HUES64 (cell line): Measurements from ENCODE around the gene NLRP4.

Source experiments
- H3K27ac ChIP-seq: 2 replicates; pipeline ENCODE4 v1.7.0; 2013; ENCODE audit warnings: low read depth, low read length, inconsistent platforms
- H3K27me3 ChIP-seq: 2 replicates; pipeline ENCODE4 v1.6.1; 2013; ENCODE audit warnings: mild to moderate bottlenecking, low read length; ENCODE audit not compliant: insufficient read depth
- H3K36me3 ChIP-seq: 2 replicates; pipeline ENCODE4 v1.6.1; 2013; ENCODE audit warnings: mild to moderate bottlenecking, low read length; ENCODE audit not compliant: insufficient read depth
- H3K4me1 ChIP-seq: 2 replicates; pipeline ENCODE4 v1.6.1; 2013; ENCODE audit warnings: mild to moderate bottlenecking, low read length, moderate library complexity; ENCODE audit not compliant: insufficient read depth
- H3K4me3 ChIP-seq: 2 replicates; pipeline ENCODE4 v1.5.1; 2013; ENCODE audit warnings: mild to moderate bottlenecking, low read length, moderate library complexity
- H3K9ac ChIP-seq: 2 replicates; pipeline ENCODE4 v1.6.1; 2013; ENCODE audit warnings: mild to moderate bottlenecking, low read depth, low read length
- H3K9me3 ChIP-seq: 2 replicates; pipeline ENCODE4 v1.6.1; 2013; ENCODE audit warnings: low read depth, low read length; ENCODE audit not compliant: insufficient read depth
- WGBS: fragments of 150-250, 120-280 bp; methylation state at CpG from one replicate; pipeline ENCODE4 v1.1.7; 2013; ENCODE audit warnings: missing lambda C conversion rate; 5-methylcytosine and 5-hydroxymethylcytosine counted together

Gene NLRP4

GRCh38 chr19:55838251-55838650 lies 1.9 kb downstream of the NLRP4 start:
- 47% methylated on average over 3 of the region's 3 CpGs for whole genome bisulfite sequencing
- no peak overlapping the region for H3K9ac ChIP-seq
- peaks cover 83% of the 10 kb centered on the region for H3K9me3 ChIP-seq
- H3K4me3 ChIP-seq = no peak overlapping the region
- no peaks in the 10 kb centered on the region for H3K36me3 ChIP-seq
- H3K4me1 ChIP-seq = no peaks in the 10 kb centered on the region
- H3K27me3 ChIP-seq = no peaks in the 10 kb centered on the region
- no peak overlapping the region for H3K27ac ChIP-seq

GRCh38 chr19:55838906-55839305 lies 2.6 kb downstream of the NLRP4 start:
- H3K27me3 ChIP-seq = no peaks in the 10 kb centered on the region
- H3K27ac ChIP-seq = no peak overlapping the region
- H3K4me1 ChIP-seq = no peaks in the 10 kb centered on the region
- H3K4me3 ChIP-seq = no peak overlapping the region
- no peaks in the 10 kb centered on the region for H3K36me3 ChIP-seq
- peaks cover 79% of the 10 kb centered on the region for H3K9me3 ChIP-seq
- no peak overlapping the region for H3K9ac ChIP-seq
- WGBS = 65% methylated on average over 2 of the region's 4 CpGs

GRCh38 chr19:55855160-55855559 lies 18.8 kb downstream of the NLRP4 start:
- no peak overlapping the region for H3K9ac ChIP-seq
- no peaks in the 10 kb centered on the region for H3K27me3 ChIP-seq
- H3K36me3 ChIP-seq = no peaks in the 10 kb centered on the region
- no peak overlapping the region for H3K4me3 ChIP-seq
- peaks cover 75% of the 10 kb centered on the region for H3K9me3 ChIP-seq
- H3K4me1 ChIP-seq = no peaks in the 10 kb centered on the region
- 78% methylated on average over 1 of the region's 1 CpG for WGBS
- H3K27ac ChIP-seq = no peak overlapping the region

- H3K4me1 ChIP-seq = no peaks in the 10 kb centered on the region
- 88% methylated on average over 4 of the region's 4 CpGs for WGBS
- H3K36me3 ChIP-seq = no peaks in the 10 kb centered on the region
- no peak overlapping the region for H3K4me3 ChIP-seq
- H3K9ac ChIP-seq = no peak overlapping the region
- no peaks in the 10 kb centered on the region for H3K27me3 ChIP-seq
- H3K9me3 ChIP-seq = peaks cover 86% of the 10 kb centered on the region
- H3K27ac ChIP-seq = no peak overlapping the region
Measured at GRCh38 chr19:55857149-55857548, 20.8 kb downstream of the NLRP4 start.

- H3K9ac ChIP-seq = no peak overlapping the region
- no peaks in the 10 kb centered on the region for H3K36me3 ChIP-seq
- H3K27me3 ChIP-seq = no peaks in the 10 kb centered on the region
- no peak overlapping the region for H3K27ac ChIP-seq
- no peaks in the 10 kb centered on the region for H3K4me1 ChIP-seq
- no peak overlapping the region for H3K4me3 ChIP-seq
- WGBS = 87% methylated on average over 23 of the region's 23 CpGs
- peaks cover 84% of the 10 kb centered on the region for H3K9me3 ChIP-seq
Measured at GRCh38 chr19:55857974-55858373, 21.6 kb downstream of the NLRP4 start.

GRCh38 chr19:55858401-55858800 lies 22.1 kb downstream of the NLRP4 start:
- no peaks in the 10 kb centered on the region for H3K4me1 ChIP-seq
- no peak overlapping the region for H3K27ac ChIP-seq
- no peak overlapping the region for H3K9ac ChIP-seq
- 89% methylated on average over 14 of the region's 14 CpGs for whole genome bisulfite sequencing
- peaks cover 84% of the 10 kb centered on the region for H3K9me3 ChIP-seq
- no peaks in the 10 kb centered on the region for H3K27me3 ChIP-seq
- H3K36me3 ChIP-seq = no peaks in the 10 kb centered on the region
- H3K4me3 ChIP-seq = no peak overlapping the region

- WGBS = 52% methylated on average over 5 of the region's 5 CpGs
- Histone ChIP-seq H3K9ac (no peak overlapping the region), H3K27me3 (no peaks in the 10 kb centered on the region), H3K36me3 (no peaks in the 10 kb centered on the region), H3K4me3 (no peak overlapping the region), H3K9me3 (peaks cover 84% of the 10 kb centered on the region), H3K27ac (no peak overlapping the region), H3K4me1 (no peaks in the 10 kb centered on the region)
Measured at GRCh38 chr19:55858969-55859368, 22.6 kb downstream of the NLRP4 start.

GRCh38 chr19:55866521-55866920 lies 30.2 kb downstream of the NLRP4 start:
- Histone ChIP-seq H3K9me3 (peaks cover 93% of the 10 kb centered on the region), H3K27me3 (no peaks in the 10 kb centered on the region), H3K27ac (no peak overlapping the region), H3K4me3 (no peak overlapping the region), H3K4me1 (no peaks in the 10 kb centered on the region), H3K9ac (no peak overlapping the region), H3K36me3 (no peaks in the 10 kb centered on the region)
- WGBS = 60% methylated on average over 3 of the region's 3 CpGs

- Histone ChIP-seq H3K9me3 (peaks cover 91% of the 10 kb centered on the region), H3K27me3 (no peaks in the 10 kb centered on the region)
- WGBS = 90% methylated on average over 7 of the region's 7 CpGs
Measured at GRCh38 chr19:55867101-55867500, 30.8 kb downstream of the NLRP4 start.

GRCh38 chr19:55870736-55871135 lies 34.4 kb downstream of the NLRP4 start:
- Histone ChIP-seq H3K27me3 (no peaks in the 10 kb centered on the region), H3K9ac (no peak overlapping the region), H3K9me3 (peaks cover 94% of the 10 kb centered on the region), H3K36me3 (no peaks in the 10 kb centered on the region), H3K27ac (no peak overlapping the region), H3K4me1 (no peaks in the 10 kb centered on the region), H3K4me3 (no peak overlapping the region)
- 78% methylated on average over 11 of the region's 11 CpGs for WGBS

More at GRCh38 chr19:55867101-55867500, 30.8 kb downstream of the NLRP4 start:
- no peak overlapping the region for H3K27ac ChIP-seq
- no peak overlapping the region for H3K4me3 ChIP-seq
- no peaks in the 10 kb centered on the region for H3K4me1 ChIP-seq
- H3K9ac ChIP-seq = no peak overlapping the region
- no peaks in the 10 kb centered on the region for H3K36me3 ChIP-seq

- no peaks in the 10 kb centered on the region for H3K4me1 ChIP-seq
- H3K9ac ChIP-seq = no peak overlapping the region
- no peaks in the 10 kb centered on the region for H3K27me3 ChIP-seq
- H3K9me3 ChIP-seq = peaks cover 91% of the 10 kb centered on the region
- WGBS = 47% methylated on average over 3 of the region's 3 CpGs
- H3K4me3 ChIP-seq = no peak overlapping the region
- no peaks in the 10 kb centered on the region for H3K36me3 ChIP-seq
- no peak overlapping the region for H3K27ac ChIP-seq
Measured at GRCh38 chr19:55877211-55877610, 40.9 kb downstream of the NLRP4 start.

- no peak overlapping the region for H3K27ac ChIP-seq
- H3K36me3 ChIP-seq = no peaks in the 10 kb centered on the region
- no peak overlapping the region for H3K9ac ChIP-seq
- H3K4me1 ChIP-seq = no peaks in the 10 kb centered on the region
- no peak overlapping the region for H3K4me3 ChIP-seq
- H3K9me3 ChIP-seq = peaks cover 85% of the 10 kb centered on the region
- 67% methylated on average over 4 of the region's 4 CpGs for WGBS
- H3K27me3 ChIP-seq = no peaks in the 10 kb centered on the region
Measured at GRCh38 chr19:55882626-55883025, 46.3 kb downstream of the NLRP4 start.
